Endothelial cell of umbilical vein (primary cell): ENCODE data around the gene RAB43.

Experiments used
- CTCF ChIP-seq, 2 donors: IDR thresholded peaks; 1 replicate in 1 of 2; 2 replicates in 1 of 2; pipeline ENCODE4 v1.5.1; 2011; ENCODE audit warnings: low read length in 2 of 2, mild to moderate bottlenecking in 2 of 2, moderate library complexity in 2 of 2, control low read depth in 1 of 2, inconsistent platforms in 1 of 2, low read depth in 1 of 2; ENCODE audit not compliant: insufficient read depth in 1 of 2; ENCODE audit errors: extremely low read depth in 1 of 2
- JUN ChIP-seq: IDR thresholded peaks from 2 replicates; pipeline ENCODE4 v1.6.1; 2011; ENCODE audit warnings: borderline replicate concordance, low read depth; ENCODE audit not compliant: insufficient read length, insufficient read depth
- POLR2A ChIP-seq: IDR thresholded peaks from 2 replicates; pipeline ENCODE4 v1.6.1; 2012; ENCODE audit warnings: low read depth, mild to moderate bottlenecking, control low read depth, low read length
- POLR2AphosphoS5 ChIP-seq: IDR thresholded peaks from 2 replicates; pipeline ENCODE4 v1.6.1; 2012; ENCODE audit warnings: low read depth, mild to moderate bottlenecking, control low read depth, low read length, moderate library complexity; ENCODE audit not compliant: insufficient read depth

DNA sequence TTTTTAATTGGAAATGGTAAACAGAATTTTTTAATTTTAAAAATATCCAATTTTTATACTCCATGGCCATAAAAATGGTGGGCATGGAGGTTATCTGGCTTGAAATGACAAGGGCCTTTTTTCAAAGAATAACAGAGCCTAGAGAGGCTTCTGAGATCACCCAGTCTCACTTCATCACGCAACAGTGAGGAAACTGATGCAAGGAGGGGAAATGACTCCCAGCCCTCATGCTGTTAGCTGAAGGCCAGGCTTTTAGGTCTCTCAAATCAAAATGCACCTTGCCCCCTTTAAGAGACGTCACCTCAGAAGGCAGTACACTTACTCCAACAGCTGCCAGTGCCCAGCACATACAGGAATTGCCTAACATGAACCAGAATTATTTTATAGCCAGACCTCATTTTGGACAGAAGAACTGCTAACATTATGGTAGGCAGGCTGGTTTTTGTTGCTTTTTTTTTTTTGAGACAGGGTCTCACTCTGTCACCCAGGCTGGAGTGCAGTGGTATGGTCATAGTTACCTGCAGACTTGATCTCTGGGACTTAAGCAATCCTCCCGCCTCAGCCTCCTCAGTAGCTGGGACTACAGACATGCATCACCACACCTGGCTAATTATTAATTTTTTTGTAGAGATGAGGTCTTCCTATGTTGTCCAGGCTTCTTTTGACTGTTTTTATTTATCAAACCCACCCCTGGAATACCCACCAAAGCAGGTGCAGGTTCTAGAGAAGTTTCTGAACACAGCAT is 9.1 kb downstream of the RAB43 start:
- TF ChIP-seq CTCF (IDR thresholded peaks at IDR 0.05; ENCODE audit: extremely low read depth in 1 of 2, insufficient read depth in 1 of 2, low read depth in 1 of 2, low read length in 2 of 2) (no peak), POLR2AphosphoS5 (no peak), POLR2A (no peak), JUN (no peak)
